Loucy (cell line): ENCODE measurements around the gene IQSEC1.

Source experiments
- EZH2phosphoT487 ChIP-seq: fragments of 200-600 bp; IDR thresholded peaks from 2 replicates; pipeline ENCODE4 v1.6.1; 2018; ENCODE audit warnings: antibody characterized with exemption, mild to moderate bottlenecking, moderate library complexity, borderline replicate concordance
- TF ChIP-seq, protein P1 (sequence below): fragments of 200-600 bp; sonication (generic); conservative IDR thresholded peaks from 2 replicates; pipeline ENCODE4 v1.5.1; 2014; ENCODE audit warnings: mild to moderate bottlenecking, antibody characterized with exemption, low read length

DNA sequence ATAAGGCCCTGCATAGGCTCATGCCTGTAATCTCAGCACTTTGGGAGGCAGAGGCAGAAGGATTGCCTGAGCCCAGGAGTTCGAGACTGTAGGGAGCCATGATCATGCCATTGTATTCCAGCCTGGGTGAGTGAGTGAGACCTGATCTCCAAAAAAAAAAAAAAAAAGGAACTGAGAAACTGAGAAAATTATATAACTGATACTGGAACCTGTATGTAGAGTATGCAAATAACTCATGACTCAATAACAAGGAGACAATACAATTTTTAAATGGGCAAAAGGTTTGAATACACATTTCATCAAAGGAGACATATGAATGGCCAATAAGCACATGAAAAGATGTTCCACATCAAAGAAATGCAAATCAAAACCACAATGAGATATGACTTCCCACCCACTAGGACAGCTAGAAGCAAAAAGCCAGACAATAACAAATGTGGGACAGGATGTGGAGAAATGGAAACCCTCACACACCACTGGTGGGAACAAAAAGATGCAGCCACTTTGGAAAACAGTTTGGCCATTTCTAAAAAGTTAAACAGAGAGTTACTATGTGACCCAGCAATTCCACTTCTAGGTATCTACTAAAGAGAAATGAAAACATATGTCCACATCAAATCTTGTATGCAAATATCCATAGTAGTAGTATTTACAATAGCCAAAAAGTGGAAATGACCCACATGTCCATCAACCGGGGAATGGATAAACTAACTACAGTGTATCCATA lies 70.7 kb downstream of the IQSEC1 start:
- TF ChIP-seq, protein P1, sequence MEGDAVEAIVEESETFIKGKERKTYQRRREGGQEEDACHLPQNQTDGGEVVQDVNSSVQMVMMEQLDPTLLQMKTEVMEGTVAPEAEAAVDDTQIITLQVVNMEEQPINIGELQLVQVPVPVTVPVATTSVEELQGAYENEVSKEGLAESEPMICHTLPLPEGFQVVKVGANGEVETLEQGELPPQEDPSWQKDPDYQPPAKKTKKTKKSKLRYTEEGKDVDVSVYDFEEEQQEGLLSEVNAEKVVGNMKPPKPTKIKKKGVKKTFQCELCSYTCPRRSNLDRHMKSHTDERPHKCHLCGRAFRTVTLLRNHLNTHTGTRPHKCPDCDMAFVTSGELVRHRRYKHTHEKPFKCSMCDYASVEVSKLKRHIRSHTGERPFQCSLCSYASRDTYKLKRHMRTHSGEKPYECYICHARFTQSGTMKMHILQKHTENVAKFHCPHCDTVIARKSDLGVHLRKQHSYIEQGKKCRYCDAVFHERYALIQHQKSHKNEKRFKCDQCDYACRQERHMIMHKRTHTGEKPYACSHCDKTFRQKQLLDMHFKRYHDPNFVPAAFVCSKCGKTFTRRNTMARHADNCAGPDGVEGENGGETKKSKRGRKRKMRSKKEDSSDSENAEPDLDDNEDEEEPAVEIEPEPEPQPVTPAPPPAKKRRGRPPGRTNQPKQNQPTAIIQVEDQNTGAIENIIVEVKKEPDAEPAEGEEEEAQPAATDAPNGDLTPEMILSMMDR, result no peak
- no peak for TF ChIP-seq EZH2phosphoT487
